ENCODE measurements around the gene DNAI4. TPM values are rescaled to one million over a fixed set of nuclear protein-coding genes. Genes with fewer than 3 reads are reported as not detected.

Gene DNAI4
- total RNA-seq, 1 donor from 2014 or later: 10.3 TPM

DNA sequence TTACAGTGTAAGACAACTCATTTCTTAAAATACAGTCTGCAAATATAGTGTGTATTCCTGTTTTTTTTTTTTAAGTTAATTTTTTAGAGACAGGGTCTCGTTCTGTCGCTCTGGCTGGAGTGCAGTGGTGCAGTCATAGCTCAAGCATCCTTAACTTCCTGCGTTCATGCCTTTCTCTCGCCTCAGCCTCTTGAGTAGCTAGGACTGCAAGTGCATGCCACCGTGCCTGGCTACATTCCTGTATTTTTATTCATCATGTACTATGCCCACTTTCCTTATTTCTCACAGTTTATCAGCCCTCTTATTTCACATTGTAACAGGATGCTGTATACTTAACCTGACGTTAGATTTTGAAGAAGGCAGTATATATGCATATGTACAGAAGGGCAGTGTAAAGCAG lies 26.9 kb upstream of the DNAI4 start:
- intact Hi-C loops (cut with DNase I): no loop called here

DNA sequence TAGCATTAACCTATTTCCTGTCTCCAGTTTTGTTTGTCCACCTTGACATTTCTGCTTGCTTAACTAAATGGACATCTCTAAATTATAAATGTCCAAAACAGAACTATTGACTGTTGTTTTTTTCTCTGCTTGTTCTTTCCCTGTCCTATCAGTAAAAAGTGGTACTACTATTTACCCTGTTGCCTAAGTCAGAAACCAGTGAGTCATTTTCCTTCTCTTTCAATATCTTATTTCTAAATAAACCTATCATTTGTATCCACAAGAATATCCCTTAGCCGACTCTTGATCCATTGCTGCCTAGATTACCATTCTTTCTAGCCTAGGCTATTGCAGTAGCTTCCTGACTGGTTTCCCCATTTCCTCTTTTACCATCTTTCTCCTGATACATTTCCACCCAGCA lies 22.6 kb upstream of the DNAI4 start:
- Histone ChIP-seq H3K4me3 (no peak overlapping the region), H3K36me3 (peaks cover 3 to 18% of the 10 kb centered on the region in 2 donors), H3K27me3 (no peaks in the 10 kb centered on the region), H3K4me1 (peaks cover 11% of the 10 kb centered on the region), H3K27ac (no peak overlapping the region), H3K9me3 (no peaks in the 10 kb centered on the region)
- DNase-seq (ENCODE audit: extremely low spot score in 2 of 2): no peak
- intact Hi-C loops (cut with DNase I): no loop called here
- TF ChIP-seq CTCF (IDR thresholded peaks at IDR 0.05) (no peak), POLR2A (IDR thresholded peaks at IDR 0.05) (no peak), POLR2AphosphoS5 (IDR thresholded peaks at IDR 0.05; ENCODE audit: insufficient read depth in 1 of 2, low read depth in 1 of 2) (no peak)

More for the DNA sequence above, 26.9 kb upstream of the DNAI4 start:
- Histone ChIP-seq H3K9me3 (no peaks in the 10 kb centered on the region), H3K27ac (no peak overlapping the region), H3K4me3 (no peak overlapping the region), H3K36me3 (peaks cover 0 to 28% of the 10 kb centered on the region in 2 donors), H3K4me1 (peaks cover 5% of the 10 kb centered on the region), H3K27me3 (no peaks in the 10 kb centered on the region)
- no peak for TF ChIP-seq POLR2A (IDR thresholded peaks at IDR 0.05)
- no peak for TF ChIP-seq CTCF (IDR thresholded peaks at IDR 0.05)
- no peak for TF ChIP-seq POLR2AphosphoS5 (IDR thresholded peaks at IDR 0.05; ENCODE audit: insufficient read depth in 1 of 2, low read depth in 1 of 2)
- DNase-seq (ENCODE audit: extremely low spot score in 2 of 2): no peak

GRCh38 chr1:66945316-66945715 lies 20.7 kb upstream of the DNAI4 start:
- Histone ChIP-seq H3K9me3 (no peaks in the 10 kb centered on the region), H3K4me3 (no peak overlapping the region), H3K36me3 (peaks cover 3 to 16% of the 10 kb centered on the region in 2 donors), H3K27ac (peak overlapping the region; percentile 77), H3K4me1 (peaks cover 11% of the 10 kb centered on the region), H3K27me3 (no peaks in the 10 kb centered on the region)
- TF ChIP-seq CTCF (IDR thresholded peaks at IDR 0.05) (no peak), POLR2A (IDR thresholded peaks at IDR 0.05) (no peak), POLR2AphosphoS5 (IDR thresholded peaks at IDR 0.05; ENCODE audit: insufficient read depth in 1 of 2, low read depth in 1 of 2) (no peak)
- intact Hi-C loops (cut with DNase I): no loop called here
- no peak for DNase-seq (ENCODE audit: extremely low spot score in 2 of 2)

DNA sequence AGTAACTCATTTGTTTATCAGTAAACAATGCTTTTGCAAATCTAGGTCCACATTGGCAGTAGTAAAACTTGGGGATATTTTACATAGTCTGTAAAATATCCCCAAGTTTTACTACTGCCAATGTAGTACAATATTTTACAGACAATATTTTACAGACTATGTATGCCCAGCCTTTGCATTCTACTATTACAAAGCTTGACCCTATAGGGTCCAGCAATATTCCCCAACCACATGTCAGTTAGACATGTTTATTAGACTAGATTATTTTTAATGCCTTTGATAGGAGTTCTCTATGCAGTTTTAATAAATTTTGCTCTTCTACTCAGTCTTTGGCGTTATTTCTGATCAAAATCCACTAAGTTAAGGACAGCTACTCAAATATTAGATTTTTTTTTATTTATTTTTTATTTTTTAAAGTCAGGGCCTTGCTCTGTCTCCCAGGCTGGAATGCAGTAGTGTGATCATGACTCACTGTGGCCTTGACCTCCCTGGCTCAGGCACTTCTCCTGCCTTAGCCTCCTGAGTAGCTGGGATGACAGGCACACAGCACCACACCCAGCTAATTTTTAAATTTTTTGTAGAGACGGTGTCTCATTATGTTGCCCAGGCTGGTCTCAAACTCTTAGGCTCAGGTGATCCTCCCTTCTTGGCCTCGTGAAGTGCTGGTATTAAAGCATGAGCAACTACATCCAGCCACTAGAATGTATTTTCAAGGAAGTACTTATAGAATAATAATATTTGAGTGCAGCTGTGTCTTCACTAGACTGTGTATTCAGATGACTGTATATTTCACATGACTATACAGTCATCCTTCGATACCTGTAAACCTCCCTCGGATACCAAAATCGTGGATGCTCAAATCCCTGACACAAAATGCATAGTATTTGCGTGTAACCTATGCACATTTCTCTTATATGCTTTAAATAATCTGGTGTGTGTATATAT lies 19.9 kb upstream of the DNAI4 start:
- intact Hi-C loops (cut with DNase I): no loop called here
- DNase-seq (ENCODE audit: extremely low spot score in 2 of 2): no peak
- H3K4me3 ChIP-seq: no peak overlapping the region
- TF ChIP-seq POLR2A (IDR thresholded peaks at IDR 0.05): no peak
- TF ChIP-seq POLR2AphosphoS5 (IDR thresholded peaks at IDR 0.05; ENCODE audit: insufficient read depth in 1 of 2, low read depth in 1 of 2): peak in 1 of 2 donors; percentile 64
- no peak for TF ChIP-seq CTCF (IDR thresholded peaks at IDR 0.05)
- H3K27ac ChIP-seq: peak overlapping the region; percentile 77
- H3K36me3 ChIP-seq: peaks cover 3 to 11% of the 10 kb centered on the region in 2 donors
- H3K4me1 ChIP-seq: peaks cover 16% of the 10 kb centered on the region
- no peaks in the 10 kb centered on the region for H3K27me3 ChIP-seq
- H3K9me3 ChIP-seq: no peaks in the 10 kb centered on the region
